GM18951 (cell line): Measurements from ENCODE around the gene GID4.

Experiments used
- POLR2A ChIP-seq: IDR thresholded peaks from 4 replicates; pipeline ENCODE4 v1.6.1; 2011; ENCODE audit warnings: mild to moderate bottlenecking; ENCODE audit not compliant: insufficient read length, insufficient read depth; ENCODE audit errors: extremely low read depth
- in situ Hi-C: fragments of 300-500 bp; cut with MboI; formaldehyde crosslinking; loops from one replicate; pipeline ENCODE4 v1.12.0; 2022; ENCODE audit warnings: low sequenced_read_pairs, mixed read lengths, inconsistent platforms; ENCODE audit not compliant: unreplicated experiment

Gene GID4

GRCh38 chr17:18025241-18025944, 13.8 kb upstream of the GID4 start:
- no peak for TF ChIP-seq POLR2A
- in situ Hi-C loops, result loop anchor here (25.0 kb wide), 1 partner anchor 138 kb away; no protein-coding TSS in a partner anchor

DNA sequence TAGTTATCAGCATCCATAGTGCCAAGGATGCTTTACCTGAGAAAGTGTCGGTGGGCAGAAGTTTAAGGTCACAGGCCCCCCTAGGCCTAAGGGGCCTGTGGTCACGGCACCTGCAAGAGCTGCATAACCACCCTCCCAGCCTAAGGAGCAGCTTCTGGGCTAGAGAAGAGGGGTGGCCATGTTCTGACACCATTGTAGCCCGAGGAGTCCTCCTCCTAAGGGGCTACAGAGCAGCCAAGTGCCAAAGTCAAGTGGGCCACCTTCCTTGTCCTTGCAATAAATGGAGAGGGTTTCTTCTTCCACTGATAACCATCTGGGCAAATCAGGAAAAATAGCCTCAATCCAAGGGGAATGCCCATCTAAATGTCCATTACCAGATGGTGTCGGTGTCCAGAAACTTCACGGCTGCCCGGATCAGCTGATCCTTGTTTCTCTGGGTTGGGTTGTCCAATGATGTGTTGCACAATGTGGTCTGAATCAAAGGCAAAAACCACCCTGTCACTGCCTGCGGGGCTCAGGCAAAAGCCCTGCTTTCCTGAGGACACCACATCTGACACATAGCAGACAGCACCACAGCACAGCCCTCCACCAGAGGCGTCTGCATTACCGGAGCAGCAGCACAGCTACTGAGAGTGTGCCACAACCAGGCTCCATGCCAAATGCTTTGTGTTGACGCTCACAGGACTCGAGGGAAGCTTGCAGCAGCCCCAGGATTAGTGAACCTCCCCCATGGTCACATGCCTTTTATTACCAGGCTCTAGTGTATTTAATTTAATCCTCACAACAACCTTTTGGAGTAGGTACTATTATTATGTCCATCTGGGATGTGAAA, 13.0 kb upstream of the GID4 start:
- in situ Hi-C loops, result loop anchor here (25.0 kb wide), 1 partner anchor 139 kb away; no protein-coding TSS in a partner anchor
- no peak for TF ChIP-seq POLR2A

- in situ Hi-C loops, result loop anchor here (25.0 kb wide), 1 partner anchor 140 kb away; no protein-coding TSS in a partner anchor
These were observed 11.9 kb upstream of the GID4 start for GRCh38 chr17:18027280-18027679.

GRCh38 chr17:18028114-18028951, 10.9 kb upstream of the GID4 start:
- in situ Hi-C loops, result loop anchor here (25.0 kb wide), 1 partner anchor 141 kb away; no protein-coding TSS in a partner anchor
- no peak for TF ChIP-seq POLR2A

More at GRCh38 chr17:18027280-18027679, 11.9 kb upstream of the GID4 start:
- no peak for TF ChIP-seq POLR2A

DNA sequence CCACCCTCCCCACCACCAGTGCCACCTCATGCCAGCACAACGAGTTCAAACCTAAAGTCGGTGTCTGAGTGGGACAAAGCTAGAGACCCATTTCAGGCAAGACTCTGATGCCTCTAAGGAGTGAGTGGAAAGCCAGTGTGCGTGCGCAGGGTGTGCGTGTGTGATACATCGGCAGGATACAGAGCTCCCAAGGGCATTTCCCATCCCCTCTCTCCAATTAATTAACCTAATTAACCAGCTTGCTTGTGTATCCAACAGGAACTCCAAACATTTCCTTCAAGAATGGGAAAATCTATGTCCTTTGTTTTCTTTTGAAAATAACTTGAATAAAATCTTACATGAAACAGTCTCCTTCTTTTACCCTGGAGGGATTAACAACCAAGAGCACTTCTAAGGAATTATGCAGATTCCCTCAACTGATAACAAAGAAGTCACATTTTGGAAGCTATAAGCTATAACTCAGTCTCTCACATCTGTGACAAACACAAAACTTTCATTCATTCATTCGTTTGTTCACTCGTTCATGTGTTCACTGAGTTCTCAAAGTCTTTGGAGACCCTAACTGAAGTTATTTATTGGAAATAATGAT, 10.2 kb upstream of the GID4 start:
- no peak for TF ChIP-seq POLR2A
- in situ Hi-C loops, result loop anchor here (25.0 kb wide), 1 partner anchor 142 kb away; no protein-coding TSS in a partner anchor

DNA sequence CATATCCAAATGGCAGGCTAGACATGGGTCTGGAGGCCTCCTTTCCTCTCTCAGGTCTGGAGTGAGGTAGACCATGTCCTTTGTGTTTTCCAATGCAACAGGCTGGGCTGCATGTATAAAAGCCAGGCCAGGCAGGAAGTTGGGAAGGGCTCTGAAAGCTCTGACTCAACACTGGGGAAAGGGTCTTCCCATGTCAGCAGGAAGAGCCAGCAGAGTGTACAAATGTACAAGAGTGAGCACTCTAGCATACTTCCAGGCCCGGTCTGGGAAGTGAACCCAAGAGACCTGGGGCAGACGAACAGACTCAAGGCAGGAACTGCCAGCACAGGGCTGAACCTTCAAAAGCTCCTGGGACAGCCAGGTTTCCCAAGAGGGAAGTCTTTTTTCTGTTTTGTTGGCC, 7.3 kb upstream of the GID4 start:
- in situ Hi-C loops, result loop anchor here (25.0 kb wide), 1 partner anchor 145 kb away; no protein-coding TSS in a partner anchor
- no peak for TF ChIP-seq POLR2A

DNA sequence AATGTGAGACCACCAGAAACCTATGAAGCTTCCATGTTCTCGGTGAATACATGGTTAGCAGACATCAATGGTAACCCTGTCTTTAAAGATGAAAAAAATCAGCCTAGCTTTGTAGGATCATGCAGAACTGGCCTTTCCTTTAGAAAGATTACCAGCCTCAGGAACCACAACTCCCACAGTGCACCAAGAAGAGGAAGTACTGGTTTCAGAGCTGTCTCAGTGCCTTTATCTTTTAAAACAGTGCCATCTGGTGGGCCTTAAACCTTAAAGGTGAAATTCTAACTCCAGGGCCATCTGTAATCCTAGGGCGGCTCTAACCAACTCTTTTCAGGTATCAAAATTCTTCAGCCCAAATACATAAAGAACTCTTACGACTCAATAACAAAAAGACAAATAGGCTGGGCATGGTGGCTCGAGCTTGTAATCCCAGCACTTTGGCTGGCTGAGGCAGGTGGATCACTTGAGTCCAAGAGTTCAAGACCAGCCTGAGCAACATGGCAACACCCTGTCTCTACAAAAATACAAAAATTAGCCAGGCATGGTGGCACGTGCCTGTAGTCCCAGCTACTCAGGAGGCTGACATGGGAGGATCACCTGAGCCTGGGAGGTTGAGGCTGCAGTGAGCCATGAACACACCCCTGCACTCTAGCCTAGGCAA, 5.6 kb upstream of the GID4 start:
- in situ Hi-C loops, result loop anchor here (25.0 kb wide), 1 partner anchor 146 kb away; no protein-coding TSS in a partner anchor

GRCh38 chr17:18035704-18036103, 3.5 kb upstream of the GID4 start:
- in situ Hi-C loops, result loop anchor here (25.0 kb wide), 1 partner anchor 148 kb away; no protein-coding TSS in a partner anchor
- no peak for TF ChIP-seq POLR2A

More for the DNA sequence above, 5.6 kb upstream of the GID4 start:
- no peak for TF ChIP-seq POLR2A

DNA sequence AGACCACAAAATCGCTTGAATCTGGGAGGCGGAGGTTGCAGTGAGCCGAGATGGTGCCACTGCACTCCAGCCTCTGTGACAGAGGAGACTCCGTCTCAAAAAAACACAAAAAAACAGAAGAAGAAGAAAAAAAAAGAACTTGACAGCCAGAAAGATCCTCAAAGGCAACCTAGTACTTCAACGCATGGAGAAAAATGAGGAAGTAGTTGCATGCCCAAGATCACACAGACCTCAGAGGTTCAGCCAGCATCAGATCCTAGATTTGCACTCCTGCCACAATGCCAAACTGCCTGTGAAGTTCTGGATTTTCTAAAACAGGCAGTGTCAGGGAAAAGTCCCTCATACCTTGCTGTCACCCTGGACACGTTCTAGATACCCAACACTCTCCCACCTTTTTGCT, 1.7 kb upstream of the GID4 start:
- in situ Hi-C loops, result loop anchor here (25.0 kb wide), 1 partner anchor 150 kb away; no protein-coding TSS in a partner anchor
- no peak for TF ChIP-seq POLR2A

DNA sequence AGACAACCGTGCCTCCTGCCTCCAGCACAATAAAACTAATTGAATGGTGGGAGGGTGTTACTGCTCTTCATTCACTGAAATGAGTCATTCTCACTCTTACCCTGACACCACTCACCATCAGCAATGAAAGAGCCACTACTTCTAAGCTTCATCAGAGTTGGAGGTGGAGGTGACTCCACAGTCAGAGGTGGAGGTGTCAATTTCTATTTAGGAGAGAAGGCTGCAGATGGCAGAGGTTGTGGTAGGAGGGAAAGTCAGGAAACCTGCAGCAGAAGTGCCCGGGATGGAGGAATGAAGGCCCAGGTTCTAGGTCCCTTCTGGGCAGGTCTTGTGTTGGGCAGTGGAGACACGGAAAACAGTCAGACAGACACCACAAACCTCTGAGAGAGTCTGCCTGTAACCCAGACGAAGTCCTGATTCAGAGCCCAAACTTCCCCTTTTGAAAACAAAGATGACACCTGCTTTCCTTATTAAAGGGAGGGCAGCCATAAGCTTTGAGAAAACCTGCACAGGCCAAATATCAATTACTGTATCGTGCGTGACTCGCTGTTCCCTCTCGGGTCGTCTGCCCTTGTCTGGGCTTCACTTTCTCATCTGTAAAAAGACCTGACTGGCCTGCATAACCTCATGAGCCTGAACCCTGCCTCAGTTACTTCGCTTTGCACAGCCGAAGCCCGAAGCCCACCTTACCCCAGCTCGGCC, 908 bp upstream of the GID4 start:
- in situ Hi-C loops, result loop anchor here (25.0 kb wide), 1 partner anchor 151 kb away; no protein-coding TSS in a partner anchor
- TF ChIP-seq POLR2A, result no peak

GRCh38 chr17:18039535-18040260, 490 bp downstream of the GID4 start:
- TF ChIP-seq POLR2A, result no peak
- in situ Hi-C loops, result loop anchor here (25.0 kb wide), 1 partner anchor 152 kb away; no protein-coding TSS in a partner anchor
